HG03342 (cell line): ENCODE measurements around the gene IKBKE.

Source experiments
- ATAC-seq: cut with Tn5 transposase; IDR thresholded peaks from one replicate; pipeline ENCODE4 v1.9.1; 2021; ENCODE audit warnings: mild to moderate bottlenecking, moderate library complexity; ENCODE audit not compliant: unreplicated experiment

Gene IKBKE

GRCh38 chr1:206453111-206453510 lies 17.2 kb upstream of the IKBKE start:
- ATAC-seq: no peak

- ATAC-seq: no peak
Measured at GRCh38 chr1:206455289-206455665, 15.0 kb upstream of the IKBKE start.

- no peak for ATAC-seq
Measured at GRCh38 chr1:206455666-206456344, 14.5 kb upstream of the IKBKE start.

GRCh38 chr1:206456577-206457370 lies 13.5 kb upstream of the IKBKE start:
- no peak for ATAC-seq

- no peak for ATAC-seq
Measured at GRCh38 chr1:206457408-206458120, 12.7 kb upstream of the IKBKE start.

GRCh38 chr1:206459703-206460102 lies 10.6 kb upstream of the IKBKE start:
- no peak for ATAC-seq

GRCh38 chr1:206460836-206461426 lies 9.3 kb upstream of the IKBKE start:
- no peak for ATAC-seq

GRCh38 chr1:206461602-206462455 lies 8.4 kb upstream of the IKBKE start:
- ATAC-seq: no peak

- no peak for ATAC-seq
Measured at GRCh38 chr1:206463137-206463536, 7.1 kb upstream of the IKBKE start.

- no peak for ATAC-seq
Measured at GRCh38 chr1:206463911-206464310, 6.4 kb upstream of the IKBKE start.

GRCh38 chr1:206464456-206464964 lies 5.8 kb upstream of the IKBKE start:
- no peak for ATAC-seq

GRCh38 chr1:206465951-206466350 lies 4.3 kb upstream of the IKBKE start:
- ATAC-seq: peak; percentile 35

GRCh38 chr1:206466840-206467649 lies 3.2 kb upstream of the IKBKE start:
- no peak for ATAC-seq

GRCh38 chr1:206467915-206468314 lies 2.4 kb upstream of the IKBKE start:
- ATAC-seq: no peak

- no peak for ATAC-seq
Measured at GRCh38 chr1:206468571-206468970, 1.7 kb upstream of the IKBKE start.

- no peak for ATAC-seq
Measured at GRCh38 chr1:206469411-206469932, 804 bp upstream of the IKBKE start.

- peak; percentile 5 for ATAC-seq
Measured at GRCh38 chr1:206470692-206471414, 577 bp downstream of the IKBKE start.

GRCh38 chr1:206471415-206471801 lies 1.1 kb downstream of the IKBKE start:
- ATAC-seq: no peak

GRCh38 chr1:206472024-206472423 lies 1.7 kb downstream of the IKBKE start:
- no peak for ATAC-seq
